ENCODE results near the gene PPFIBP1.
"Not testable (repeated sequence)": the region's sequence is repeated elsewhere in the genome, so short reads cannot be mapped to it uniquely, and the experiment has no call there.

PPFIBP1 gene

GRCh38 chr12:27598866-27599265, 74.9 kb downstream of the PPFIBP1 start:
- not testable (repeated sequence) for DNase-seq

- not testable (repeated sequence) for DNase-seq
Measured at GRCh38 chr12:27601056-27601828, 77.2 kb downstream of the PPFIBP1 start.

GRCh38 chr12:27602516-27602915, 78.5 kb downstream of the PPFIBP1 start:
- no peak for DNase-seq

- DNase-seq, result no peak
Measured at GRCh38 chr12:27604431-27604830, 80.4 kb downstream of the PPFIBP1 start.

- no peak for DNase-seq
Measured at GRCh38 chr12:27606986-27607385, 83.0 kb downstream of the PPFIBP1 start.

- no peak for DNase-seq
Measured at GRCh38 chr12:27607591-27607990, 83.6 kb downstream of the PPFIBP1 start.

- no peak for DNase-seq
Measured at GRCh38 chr12:27608890-27609289, 84.9 kb downstream of the PPFIBP1 start.

- DNase-seq, result no peak
Measured at GRCh38 chr12:27610374-27610773, 86.4 kb downstream of the PPFIBP1 start.

GRCh38 chr12:27614386-27614785, 90.4 kb downstream of the PPFIBP1 start:
- no peak for DNase-seq

- no peak for DNase-seq
Measured at GRCh38 chr12:27614866-27615265, 90.9 kb downstream of the PPFIBP1 start.

- DNase-seq, result no peak
Measured at GRCh38 chr12:27615331-27615891, 91.4 kb downstream of the PPFIBP1 start.

GRCh38 chr12:27616356-27617142, 92.5 kb downstream of the PPFIBP1 start:
- no peak for DNase-seq

- DNase-seq, result no peak
Measured at GRCh38 chr12:27618836-27619235, 94.8 kb downstream of the PPFIBP1 start.

GRCh38 chr12:27619308-27619707, 95.3 kb downstream of the PPFIBP1 start:
- DNase-seq, result no peak

GRCh38 chr12:27620121-27620520, 96.1 kb downstream of the PPFIBP1 start:
- no peak for DNase-seq

- no peak for DNase-seq
Measured at GRCh38 chr12:27622436-27623195, 98.6 kb downstream of the PPFIBP1 start.

- no peak for DNase-seq
Measured at GRCh38 chr12:27623645-27624044, 99.6 kb downstream of the PPFIBP1 start.

GRCh38 chr12:27624586-27624985, 100.6 kb downstream of the PPFIBP1 start:
- DNase-seq, result no peak

- DNase-seq, result no peak
Measured at GRCh38 chr12:27627123-27627852, 103.3 kb downstream of the PPFIBP1 start.

- not testable (repeated sequence) for DNase-seq
Measured at GRCh38 chr12:27627853-27628469, 104.0 kb downstream of the PPFIBP1 start.

- DNase-seq, result not testable (repeated sequence)
Measured at GRCh38 chr12:27630219-27630618, 106.2 kb downstream of the PPFIBP1 start.

- DNase-seq, result no peak
Measured at GRCh38 chr12:27631365-27631764, 107.4 kb downstream of the PPFIBP1 start.

Data from NCI-H345 (cell line).